CD4-positive, alpha-beta T cell treated with Interleukin-6 for 4 hours (primary cell): ENCODE measurements around the gene GPD2.
A peak's percentile ranks its signal among the peaks of the same experiment; 100 is the strongest.
"Not testable (repeated sequence)": the region's sequence is repeated elsewhere in the genome, so short reads cannot be mapped to it uniquely, and the experiment has no call there.

Experiments
- DNase-seq: peaks from one replicate; pipeline ENCODE4 v3.0.0-alpha.2; 2020; ENCODE audit warnings: mixed read lengths

The GPD2 gene

GRCh38 chr2:156476021-156476849 lies 40.1 kb downstream of the GPD2 start:
- no peak for DNase-seq

- DNase-seq, result no peak
These were observed 40.6 kb downstream of the GPD2 start for GRCh38 chr2:156476850-156477206.

- DNase-seq, result no peak
These were observed 44.2 kb downstream of the GPD2 start for GRCh38 chr2:156480376-156480775.

GRCh38 chr2:156481312-156481711 lies 45.1 kb downstream of the GPD2 start:
- no peak for DNase-seq

GRCh38 chr2:156483741-156484173 lies 47.6 kb downstream of the GPD2 start:
- DNase-seq, result no peak

GRCh38 chr2:156486147-156486546 lies 50.0 kb downstream of the GPD2 start:
- DNase-seq, result no peak

GRCh38 chr2:156486614-156487013 lies 50.4 kb downstream of the GPD2 start:
- DNase-seq, result no peak

GRCh38 chr2:156489195-156489594 lies 53.0 kb downstream of the GPD2 start:
- no peak for DNase-seq

- no peak for DNase-seq
These were observed 53.7 kb downstream of the GPD2 start for GRCh38 chr2:156489750-156490465.

GRCh38 chr2:156490466-156490840 lies 54.3 kb downstream of the GPD2 start:
- DNase-seq, result no peak

GRCh38 chr2:156491176-156491575 lies 55.0 kb downstream of the GPD2 start:
- no peak for DNase-seq

- DNase-seq, result no peak
These were observed 56.8 kb downstream of the GPD2 start for GRCh38 chr2:156492979-156493378.

- peak; percentile 12 for DNase-seq
These were observed 59.8 kb downstream of the GPD2 start for GRCh38 chr2:156495998-156496397.

- no peak for DNase-seq
These were observed 69.5 kb downstream of the GPD2 start for GRCh38 chr2:156505696-156506095.

- no peak for DNase-seq
These were observed 74.9 kb downstream of the GPD2 start for GRCh38 chr2:156511122-156511521.

- DNase-seq, result no peak
These were observed 75.6 kb downstream of the GPD2 start for GRCh38 chr2:156511803-156512202.

- DNase-seq, result no peak
These were observed 76.3 kb downstream of the GPD2 start for GRCh38 chr2:156512451-156512850.

GRCh38 chr2:156513219-156513618 lies 77.0 kb downstream of the GPD2 start:
- no peak for DNase-seq

- DNase-seq, result no peak
These were observed 81.2 kb downstream of the GPD2 start for GRCh38 chr2:156517419-156517818.

GRCh38 chr2:156518138-156518537 lies 82.0 kb downstream of the GPD2 start:
- no peak for DNase-seq

- no peak for DNase-seq
These were observed 86.8 kb downstream of the GPD2 start for GRCh38 chr2:156522864-156523440.

GRCh38 chr2:156526950-156527636 lies 90.9 kb downstream of the GPD2 start:
- no peak for DNase-seq

GRCh38 chr2:156528583-156528982 lies 92.4 kb downstream of the GPD2 start:
- not testable (repeated sequence) for DNase-seq
